ENCODE measurements around the gene MACF1. TPM values are rescaled to one million over a fixed set of nuclear protein-coding genes. Genes with fewer than 3 reads are reported as not detected.
"Not testable (repeated sequence)": the region's sequence is repeated elsewhere in the genome, so short reads cannot be mapped to it uniquely, and the experiment has no call there.

The MACF1 gene
- total RNA-seq, 1 donor: 554 TPM

DNA sequence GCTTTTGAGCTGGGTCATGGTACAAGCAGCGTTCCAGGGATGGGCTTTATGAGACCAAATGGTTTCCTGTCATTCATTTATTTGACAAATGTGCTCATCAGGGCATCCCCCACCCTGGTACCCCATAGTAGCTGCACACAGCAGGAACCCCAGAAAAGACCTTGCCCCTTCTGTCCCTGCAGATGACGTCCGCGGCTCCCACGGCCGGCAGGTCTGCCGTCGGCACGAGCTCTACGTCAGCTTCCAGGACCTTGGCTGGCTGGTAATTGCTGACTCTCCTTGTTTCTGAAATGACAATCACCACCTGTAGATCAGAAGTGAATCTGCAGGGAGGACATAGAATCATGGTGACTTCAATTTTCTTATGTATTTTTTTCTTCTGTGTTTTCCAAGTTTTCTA lies 317.7 kb downstream of the MACF1 start:
- H3K4me3 ChIP-seq (ENCODE audit: low read depth, low read length); DNase-seq (ENCODE audit: low read depth): not testable (repeated sequence)

DNA sequence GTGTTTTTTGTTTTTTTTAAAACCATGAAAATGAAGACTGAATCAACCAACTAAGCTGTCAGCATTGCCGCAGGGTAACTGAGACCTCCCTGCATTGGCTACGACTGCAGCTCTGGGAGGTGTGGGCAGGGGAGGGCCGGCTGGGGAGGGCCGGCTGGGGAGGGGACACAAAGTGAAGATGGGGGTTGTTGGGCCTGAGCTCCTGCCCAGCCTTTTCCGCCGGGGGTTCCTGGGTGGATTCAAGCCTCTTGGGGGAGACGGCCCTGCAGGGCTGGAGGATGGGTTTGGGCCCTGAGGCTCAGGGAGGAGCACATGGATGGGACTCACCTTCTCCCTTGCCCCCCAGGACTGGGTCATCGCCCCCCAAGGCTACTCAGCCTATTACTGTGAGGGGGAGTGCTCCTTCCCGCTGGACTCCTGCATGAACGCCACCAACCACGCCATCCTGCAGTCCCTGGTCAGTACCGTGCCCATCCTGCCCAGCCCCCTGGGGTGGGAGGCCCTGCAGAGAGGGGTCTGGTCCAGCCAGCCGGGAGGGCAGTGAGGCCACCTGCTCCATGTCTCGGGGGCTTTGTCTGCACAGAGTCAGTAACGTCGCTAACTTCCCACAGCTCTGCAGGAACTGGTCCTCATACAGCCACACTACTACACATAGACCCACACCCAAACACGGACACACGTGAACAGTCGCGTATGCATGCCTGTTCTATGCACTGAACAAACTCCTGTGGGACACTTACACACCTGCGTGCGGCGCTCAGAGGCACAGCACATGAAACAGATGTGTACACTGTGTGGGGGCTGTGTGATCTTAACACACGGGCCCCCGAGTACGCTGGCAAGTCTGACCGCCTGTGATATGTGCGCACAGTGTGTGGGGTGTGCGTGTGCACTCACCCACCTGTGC lies 318.4 kb downstream of the MACF1 start:
- no peak overlapping the region for H3K4me3 ChIP-seq (ENCODE audit: low read depth, low read length)
- DNase-seq (ENCODE audit: low read depth): no peak
- TF ChIP-seq CTCF (IDR thresholded peaks at IDR 0.05; ENCODE audit: insufficient read depth, low read depth, low read length): no peak

DNA sequence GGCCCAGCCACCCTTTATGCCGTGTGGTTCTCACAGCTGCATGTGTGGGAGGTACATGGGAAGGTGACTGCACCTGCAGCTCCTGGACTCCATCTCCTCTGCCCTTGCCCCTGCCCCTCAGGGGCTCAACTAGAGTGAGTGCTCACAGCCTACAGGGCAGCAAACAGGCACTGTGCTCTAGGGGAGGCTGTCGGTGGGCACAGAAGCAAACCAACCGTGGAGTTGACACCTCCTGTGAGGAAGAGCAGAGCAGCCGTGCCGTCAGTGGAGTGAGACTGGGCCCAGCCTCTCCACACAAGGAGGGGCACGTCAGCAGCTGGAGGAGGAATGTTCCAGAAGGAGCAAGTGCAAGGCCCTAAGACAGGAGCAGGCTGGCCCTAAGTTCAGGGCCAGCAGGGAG lies 319.7 kb downstream of the MACF1 start:
- DNase-seq (ENCODE audit: low read depth): no peak
- TF ChIP-seq CTCF (IDR thresholded peaks at IDR 0.05; ENCODE audit: insufficient read depth, low read depth, low read length): no peak
- H3K4me3 ChIP-seq (ENCODE audit: low read depth, low read length): no peak overlapping the region

DNA sequence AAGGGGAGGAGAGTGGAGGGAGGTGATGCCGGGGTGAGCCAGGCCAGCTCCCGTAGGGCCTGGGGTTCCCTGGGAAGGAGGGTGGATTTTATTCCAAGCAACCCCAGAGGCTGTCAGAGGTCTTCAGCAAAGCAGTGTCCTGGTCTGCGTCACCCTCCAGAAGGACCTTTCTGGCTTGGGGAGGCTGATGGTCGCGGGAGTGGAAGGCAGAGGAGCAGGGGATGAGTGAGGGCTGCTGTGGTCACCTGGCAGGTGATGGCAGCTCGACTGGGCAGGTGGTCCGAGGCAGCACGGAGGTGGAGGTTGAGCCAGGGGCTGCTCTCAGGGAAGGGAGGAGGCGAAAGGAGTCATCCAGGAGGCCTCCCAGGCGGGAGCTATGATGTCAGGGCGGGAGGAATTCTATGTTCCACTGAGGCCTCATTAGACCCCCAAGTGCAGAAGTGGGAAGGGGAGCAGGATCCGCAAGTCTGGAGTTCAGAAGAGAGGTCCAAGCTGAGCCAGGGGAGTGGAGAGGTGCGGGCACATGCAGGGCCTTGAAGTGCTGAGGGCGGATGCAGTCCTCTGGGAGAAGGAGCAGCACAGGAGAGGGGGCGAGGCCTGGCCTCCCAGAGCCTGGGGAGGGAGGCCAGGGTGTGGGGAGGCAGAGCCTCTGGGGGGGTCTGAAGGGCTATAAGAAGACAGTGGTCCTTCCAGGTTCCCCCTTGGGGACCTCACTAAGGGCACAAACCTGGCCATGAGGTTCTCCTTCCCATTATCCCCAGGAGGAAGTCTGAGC lies 320.3 kb downstream of the MACF1 start:
- TF ChIP-seq CTCF (IDR thresholded peaks at IDR 0.05; ENCODE audit: insufficient read depth, low read depth, low read length): no peak
- no peak for DNase-seq (ENCODE audit: low read depth)
- no peak overlapping the region for H3K4me3 ChIP-seq (ENCODE audit: low read depth, low read length)

- TF ChIP-seq CTCF (IDR thresholded peaks at IDR 0.05; ENCODE audit: insufficient read depth, low read depth, low read length): no peak
- no peak for DNase-seq (ENCODE audit: low read depth)
- H3K4me3 ChIP-seq (ENCODE audit: low read depth, low read length): no peak overlapping the region
Observed at GRCh38 chr1:39525366-39526165, 321.1 kb downstream of the MACF1 start.

- H3K4me3 ChIP-seq (ENCODE audit: low read depth, low read length): no peak overlapping the region
- no peak for TF ChIP-seq CTCF (IDR thresholded peaks at IDR 0.05; ENCODE audit: insufficient read depth, low read depth, low read length)
- DNase-seq (ENCODE audit: low read depth): no peak
Observed at GRCh38 chr1:39526466-39527189, 322.1 kb downstream of the MACF1 start.

DNA sequence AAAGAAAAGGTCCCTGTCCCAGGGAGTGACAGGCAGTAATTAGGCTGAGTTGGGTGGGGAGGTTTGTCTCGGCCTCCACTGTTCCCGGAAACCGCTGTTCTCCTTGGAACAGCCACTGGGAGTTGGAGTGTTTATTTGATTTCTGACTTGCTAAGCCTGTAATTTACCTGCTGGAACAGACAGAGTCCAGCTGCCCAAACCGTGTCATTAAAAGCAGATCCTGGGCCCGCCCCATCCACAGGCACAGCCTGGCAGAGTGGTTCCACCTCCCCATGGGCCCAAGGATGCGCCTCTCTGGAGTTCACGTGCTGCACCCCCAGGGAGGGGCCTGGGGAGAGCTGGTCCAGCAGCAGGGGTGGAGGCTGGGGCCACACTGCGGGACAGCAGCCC lies 322.7 kb downstream of the MACF1 start:
- H3K4me3 ChIP-seq (ENCODE audit: low read depth, low read length); DNase-seq (ENCODE audit: low read depth): not testable (repeated sequence)
